DND-41 (cell line): ENCODE data around the gene MAMLD1.

Source experiments
- CTCF ChIP-seq: IDR thresholded peaks from 2 replicates; pipeline ENCODE4 v1.5.1; 2012; ENCODE audit warnings: borderline replicate concordance, low read length, moderate library complexity, mild to moderate bottlenecking; ENCODE audit not compliant: poor library complexity, severe bottlenecking; ENCODE audit errors: extremely low read depth
- EZH2 ChIP-seq: IDR thresholded peaks from 3 replicates; pipeline ENCODE4 v1.6.1; 2012; ENCODE audit warnings: borderline replicate concordance, low read depth, mild to moderate bottlenecking, moderate library complexity, low read length, inconsistent platforms; ENCODE audit not compliant: severe bottlenecking

- no peak for TF ChIP-seq EZH2
- no peak for TF ChIP-seq CTCF
These were observed 154.3 kb downstream of the MAMLD1 start for GRCh38 chrX:150517303-150517910.
